ENCODE data around the gene NDUFA7. TPM values are rescaled to one million over a fixed set of nuclear protein-coding genes. Genes with fewer than 3 reads are reported as not detected.
A peak's percentile ranks its signal among the peaks of the same experiment; 100 is the strongest.
"Not testable (repeated sequence)": the region's sequence is repeated elsewhere in the genome, so short reads cannot be mapped to it uniquely, and the experiment has no call there.

The NDUFA7 gene
- total RNA-seq, 1 donor from 2014 or later, result 49.3 TPM

GRCh38 chr19:8319807-8320520 lies 1.2 kb downstream of the NDUFA7 start:
- Histone ChIP-seq H3K27ac (ENCODE audit: low read depth, low read length) (peak overlapping the region; percentile 98), H3K9me3 (ENCODE audit: insufficient read depth, low read depth, low read length) (no peaks in the 10 kb centered on the region), H2AFZ (ENCODE audit: low read depth, low read length) (no peak overlapping the region), H3K9ac (ENCODE audit: low read length) (peak overlapping the region; percentile 100), H3K4me3 (ENCODE audit: insufficient read depth, low read depth, low read length) (peak overlapping the region; percentile 97), H3K79me2 (ENCODE audit: insufficient read depth, low read length) (peaks cover 47% of the 10 kb centered on the region), H3K4me1 (ENCODE audit: insufficient read depth, low read length) (peaks cover 22% of the 10 kb centered on the region), H4K20me1 (ENCODE audit: insufficient read depth, low read length) (peaks cover 36% of the 10 kb centered on the region), H3K36me3 (ENCODE audit: insufficient read depth, low read length) (peaks cover 14% of the 10 kb centered on the region), H3K27me3 (ENCODE audit: insufficient read depth, low read length) (no peaks in the 10 kb centered on the region), H3K4me2 (ENCODE audit: low read length) (peak overlapping the region; percentile 100)
- H3K9me3 Mint-ChIP-seq (ENCODE audit: unreplicated experiment), result no peaks in the 10 kb centered on the region
- peak overlapping the region; percentile 100 for H3K27ac Mint-ChIP-seq (ENCODE audit: unreplicated experiment)
- no peaks in the 10 kb centered on the region for H3K27me3 Mint-ChIP-seq (ENCODE audit: low read depth, unreplicated experiment)
- peaks cover 6% of the 10 kb centered on the region for H3K36me3 Mint-ChIP-seq (ENCODE audit: low read depth, unreplicated experiment)
- peaks cover 7% of the 10 kb centered on the region for H3K4me1 Mint-ChIP-seq (ENCODE audit: low read depth, unreplicated experiment)
- H3K4me3 Mint-ChIP-seq (ENCODE audit: unreplicated experiment), result peak overlapping the region; percentile 100
- DNase-seq (ENCODE audit: low read depth), result no peak
- TF ChIP-seq EZH2 (IDR thresholded peaks at IDR 0.05; ENCODE audit: insufficient read depth, low read length), result no peak
- TF ChIP-seq, protein P1, sequence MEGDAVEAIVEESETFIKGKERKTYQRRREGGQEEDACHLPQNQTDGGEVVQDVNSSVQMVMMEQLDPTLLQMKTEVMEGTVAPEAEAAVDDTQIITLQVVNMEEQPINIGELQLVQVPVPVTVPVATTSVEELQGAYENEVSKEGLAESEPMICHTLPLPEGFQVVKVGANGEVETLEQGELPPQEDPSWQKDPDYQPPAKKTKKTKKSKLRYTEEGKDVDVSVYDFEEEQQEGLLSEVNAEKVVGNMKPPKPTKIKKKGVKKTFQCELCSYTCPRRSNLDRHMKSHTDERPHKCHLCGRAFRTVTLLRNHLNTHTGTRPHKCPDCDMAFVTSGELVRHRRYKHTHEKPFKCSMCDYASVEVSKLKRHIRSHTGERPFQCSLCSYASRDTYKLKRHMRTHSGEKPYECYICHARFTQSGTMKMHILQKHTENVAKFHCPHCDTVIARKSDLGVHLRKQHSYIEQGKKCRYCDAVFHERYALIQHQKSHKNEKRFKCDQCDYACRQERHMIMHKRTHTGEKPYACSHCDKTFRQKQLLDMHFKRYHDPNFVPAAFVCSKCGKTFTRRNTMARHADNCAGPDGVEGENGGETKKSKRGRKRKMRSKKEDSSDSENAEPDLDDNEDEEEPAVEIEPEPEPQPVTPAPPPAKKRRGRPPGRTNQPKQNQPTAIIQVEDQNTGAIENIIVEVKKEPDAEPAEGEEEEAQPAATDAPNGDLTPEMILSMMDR (IDR thresholded peaks at IDR 0.05; ENCODE audit: insufficient read depth, low read depth, low read length), result no peak
- FAIRE-seq, result no peak

- H3K27me3 ChIP-seq (ENCODE audit: insufficient read depth, low read length); H3K4me1 Mint-ChIP-seq (ENCODE audit: low read depth, unreplicated experiment); H3K4me2 ChIP-seq (ENCODE audit: low read length); H2AFZ ChIP-seq (ENCODE audit: low read depth, low read length); H3K36me3 Mint-ChIP-seq (ENCODE audit: low read depth, unreplicated experiment); H3K27ac ChIP-seq (ENCODE audit: low read depth, low read length); H3K9ac ChIP-seq (ENCODE audit: low read length); H3K4me3 ChIP-seq (ENCODE audit: insufficient read depth, low read depth, low read length); FAIRE-seq; H3K9me3 ChIP-seq (ENCODE audit: insufficient read depth, low read depth, low read length); H3K9me3 Mint-ChIP-seq (ENCODE audit: unreplicated experiment); DNase-seq (ENCODE audit: low read depth); H3K27me3 Mint-ChIP-seq (ENCODE audit: low read depth, unreplicated experiment); H3K27ac Mint-ChIP-seq (ENCODE audit: unreplicated experiment): not testable (repeated sequence)
- peak overlapping the region; percentile 50 for H3K4me3 Mint-ChIP-seq (ENCODE audit: unreplicated experiment)
- peaks cover 46% of the 10 kb centered on the region for H3K79me2 ChIP-seq (ENCODE audit: insufficient read depth, low read length)
- H3K36me3 ChIP-seq (ENCODE audit: insufficient read depth, low read length), result peaks cover 22% of the 10 kb centered on the region
- peaks cover 18% of the 10 kb centered on the region for H3K4me1 ChIP-seq (ENCODE audit: insufficient read depth, low read length)
- peaks cover 28% of the 10 kb centered on the region for H4K20me1 ChIP-seq (ENCODE audit: insufficient read depth, low read length)
Measured at GRCh38 chr19:8318835-8319234, 2.3 kb downstream of the NDUFA7 start.

DNA sequence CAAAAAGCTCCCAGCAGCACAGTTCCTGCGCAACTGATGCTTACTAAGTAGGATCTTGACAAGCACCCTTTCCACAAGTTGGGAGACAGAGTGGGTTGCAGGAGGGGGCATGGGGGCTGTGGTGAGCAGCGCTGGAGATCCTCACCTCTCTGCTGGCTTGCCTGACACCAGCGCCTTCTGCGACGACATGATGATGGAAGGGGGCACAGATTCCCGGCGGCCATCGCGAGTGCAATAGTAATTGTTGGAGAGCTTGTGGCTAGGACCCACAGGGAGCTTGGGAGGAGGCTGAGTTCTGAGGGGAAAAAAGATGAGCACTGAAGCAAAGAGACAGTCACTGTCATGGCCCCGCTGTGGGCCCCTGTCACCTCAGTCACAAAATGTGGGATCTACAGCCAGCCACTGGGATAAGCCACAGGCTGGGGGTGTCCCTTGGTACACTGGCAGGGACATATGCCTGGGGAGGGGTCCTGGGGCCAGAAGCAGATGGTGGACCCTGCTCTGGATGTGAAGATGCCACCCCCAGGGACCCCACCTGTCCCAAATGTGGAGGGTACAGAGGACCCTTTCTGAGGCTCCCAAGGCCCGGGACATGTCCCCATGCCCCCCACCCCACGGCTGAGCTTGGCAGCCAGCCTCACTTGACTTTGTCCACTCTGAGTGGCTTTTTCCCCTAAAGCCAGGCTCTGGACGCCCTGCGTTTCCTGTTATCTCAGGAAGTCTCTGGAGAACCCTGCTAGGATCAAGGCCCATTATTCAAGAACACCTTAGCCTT lies 4.6 kb downstream of the NDUFA7 start:
- Histone ChIP-seq H3K79me2 (ENCODE audit: insufficient read depth, low read length) (peaks cover 23% of the 10 kb centered on the region), H3K9ac (ENCODE audit: low read length) (no peak overlapping the region), H2AFZ (ENCODE audit: low read depth, low read length) (no peak overlapping the region), H3K4me2 (ENCODE audit: low read length) (no peak overlapping the region), H3K9me3 (ENCODE audit: insufficient read depth, low read depth, low read length) (no peaks in the 10 kb centered on the region), H4K20me1 (ENCODE audit: insufficient read depth, low read length) (peaks cover 5% of the 10 kb centered on the region), H3K27me3 (ENCODE audit: insufficient read depth, low read length) (no peaks in the 10 kb centered on the region), H3K4me1 (ENCODE audit: insufficient read depth, low read length) (peaks cover 7% of the 10 kb centered on the region), H3K36me3 (ENCODE audit: insufficient read depth, low read length) (peaks cover 16% of the 10 kb centered on the region), H3K4me3 (ENCODE audit: insufficient read depth, low read depth, low read length) (no peak overlapping the region), H3K27ac (ENCODE audit: low read depth, low read length) (no peak overlapping the region)
- TF ChIP-seq EZH2 (IDR thresholded peaks at IDR 0.05; ENCODE audit: insufficient read depth, low read length), result no peak
- TF ChIP-seq, protein P1 (IDR thresholded peaks at IDR 0.05; ENCODE audit: insufficient read depth, low read depth, low read length), result no peak
- Mint-ChIP-seq H3K9me3 (ENCODE audit: unreplicated experiment) (no peaks in the 10 kb centered on the region), H3K27me3 (ENCODE audit: low read depth, unreplicated experiment) (no peaks in the 10 kb centered on the region), H3K27ac (ENCODE audit: unreplicated experiment) (no peak overlapping the region), H3K36me3 (ENCODE audit: low read depth, unreplicated experiment) (peaks cover 4% of the 10 kb centered on the region), H3K4me1 (ENCODE audit: low read depth, unreplicated experiment) (peaks cover 4% of the 10 kb centered on the region), H3K4me3 (ENCODE audit: unreplicated experiment) (no peak overlapping the region)
- DNase-seq (ENCODE audit: low read depth), result no peak
- no peak for FAIRE-seq

DNA sequence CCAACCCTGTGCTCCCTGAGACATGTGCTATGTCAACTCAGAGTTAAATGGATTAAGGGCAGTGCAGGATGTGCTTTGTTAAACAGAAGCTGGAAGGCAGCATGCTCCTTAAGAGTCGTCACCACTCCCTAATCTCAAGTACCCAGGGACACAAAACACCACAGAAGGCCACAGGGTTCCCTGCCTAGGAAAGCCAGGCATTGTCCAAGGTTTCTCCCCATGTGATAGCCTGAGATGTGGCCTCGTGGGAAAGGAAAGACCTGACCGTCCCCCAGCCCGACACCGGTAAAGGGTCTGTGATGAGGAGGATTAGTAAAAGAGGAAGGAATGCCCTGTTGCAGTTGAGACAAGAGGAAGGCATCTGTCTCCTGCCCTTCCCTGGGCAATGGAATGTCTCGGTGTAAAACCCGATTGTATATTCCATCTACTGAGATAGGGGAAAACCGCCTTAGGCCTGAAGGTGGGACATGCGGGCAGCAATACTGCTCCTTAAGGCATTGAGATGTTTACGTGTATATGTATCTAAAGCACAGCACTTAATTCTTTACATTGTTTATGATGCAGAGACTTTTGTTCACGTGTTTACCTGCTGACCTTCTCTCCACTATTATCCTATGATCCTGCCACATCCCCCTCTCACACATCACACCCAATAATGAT lies 6.1 kb downstream of the NDUFA7 start:
- H3K4me3 Mint-ChIP-seq (ENCODE audit: unreplicated experiment); H3K4me3 ChIP-seq (ENCODE audit: insufficient read depth, low read depth, low read length); H3K4me1 ChIP-seq (ENCODE audit: insufficient read depth, low read length); H3K4me1 Mint-ChIP-seq (ENCODE audit: low read depth, unreplicated experiment); H3K36me3 Mint-ChIP-seq (ENCODE audit: low read depth, unreplicated experiment); H3K9me3 Mint-ChIP-seq (ENCODE audit: unreplicated experiment); H3K9me3 ChIP-seq (ENCODE audit: insufficient read depth, low read depth, low read length); H4K20me1 ChIP-seq (ENCODE audit: insufficient read depth, low read length); FAIRE-seq; H3K9ac ChIP-seq (ENCODE audit: low read length); H3K27me3 ChIP-seq (ENCODE audit: insufficient read depth, low read length); H3K27ac ChIP-seq (ENCODE audit: low read depth, low read length); H3K4me2 ChIP-seq (ENCODE audit: low read length); DNase-seq (ENCODE audit: low read depth); H3K79me2 ChIP-seq (ENCODE audit: insufficient read depth, low read length); H2AFZ ChIP-seq (ENCODE audit: low read depth, low read length); H3K27ac Mint-ChIP-seq (ENCODE audit: unreplicated experiment); H3K27me3 Mint-ChIP-seq (ENCODE audit: low read depth, unreplicated experiment): not testable (repeated sequence)
- H3K36me3 ChIP-seq (ENCODE audit: insufficient read depth, low read length), result peaks cover 22% of the 10 kb centered on the region
